ENCODE results near the gene CDH15. TPM values are rescaled to one million over a fixed set of nuclear protein-coding genes. Genes with fewer than 3 reads are reported as not detected.

Gene CDH15
- polyA plus RNA-seq, 2 of the 4 experiments (the other 2 are of a cell fraction) = 0.05 to 0.08 TPM

GRCh38 chr16:89224665-89225064 lies 53.1 kb downstream of the CDH15 start:
- TF ChIP-seq GATA3 (IDR thresholded peaks at IDR 0.05; ENCODE audit: borderline replicate concordance) = no peak
- no peak for TF ChIP-seq JUN (IDR thresholded peaks at IDR 0.05)
- CTCF ChIA-PET = no interaction called here
- no peak overlapping the region for H3K4me2 ChIP-seq
- no peak overlapping the region for H3K4me3 ChIP-seq
- H3K9me3 ChIP-seq = peaks cover 58% of the 10 kb centered on the region
- ATAC-seq (no peak), FAIRE-seq (no peak), DNase-seq (ENCODE audit: low read depth in 1 of 2, low spot score in 1 of 2) (no peak)
- WGBS (ENCODE audit: missing lambda C conversion rate) = 93% methylated on average over 10 of the region's 10 CpGs
- no peak overlapping the region for H3K27ac ChIP-seq
- POLR2A ChIA-PET = interaction anchor here (0.7 kb wide), 1 partner anchor 1240 kb away, joined by 9 read pairs; no protein-coding TSS in a partner anchor
- H3K4me1 ChIP-seq = no peaks in the 10 kb centered on the region

GRCh38 chr16:89230255-89230654 lies 58.7 kb downstream of the CDH15 start:
- FAIRE-seq = no peak
- WGBS (ENCODE audit: missing lambda C conversion rate) = 100% methylated on average over 4 of the region's 14 CpGs
- no peak for DNase-seq (ENCODE audit: low read depth in 1 of 2, low spot score in 1 of 2)
- CTCF ChIA-PET = interaction anchor here (1.6 kb wide), 1 partner anchor 10 kb away, joined by 4 read pairs; no protein-coding TSS in a partner anchor
- POLR2A ChIA-PET = no interaction called here
- TF ChIP-seq ZFP36 (IDR thresholded peaks at IDR 0.05; ENCODE audit: borderline replicate concordance, partially characterized antibody) (no peak), ELK1 (IDR thresholded peaks at IDR 0.05; ENCODE audit: low read depth, low read length) (no peak), MAZ (IDR thresholded peaks at IDR 0.05; ENCODE audit: borderline replicate concordance, low read depth, low read length) (no peak)
- peaks cover 92% of the 10 kb centered on the region for H3K9me3 ChIP-seq
- H3K4me2 ChIP-seq = no peak overlapping the region
- no peaks in the 10 kb centered on the region for H3K4me1 ChIP-seq
- no peak overlapping the region for H3K27ac ChIP-seq
- ATAC-seq = no peak
- no peak overlapping the region for H3K4me3 ChIP-seq

- DNase-seq (ENCODE audit: low read depth in 1 of 2, low spot score in 1 of 2) = no peak
- ChIA-PET CTCF (interaction anchor here (0.6 to 0.8 kb wide), 2 partner anchors 23 to 429 kb away, joined by 3 read pairs; no protein-coding TSS in a partner anchor), POLR2A (no interaction called here)
- WGBS (ENCODE audit: missing lambda C conversion rate) = 90% methylated on average over 2 of the region's 2 CpGs
- no peak for ATAC-seq
- Histone ChIP-seq H3K9me3 (peaks cover 92% of the 10 kb centered on the region), H3K27ac (no peak overlapping the region), H3K4me2 (no peak overlapping the region), H3K4me3 (no peak overlapping the region), H3K4me1 (no peaks in the 10 kb centered on the region)
- TF ChIP-seq FOSL2 (IDR thresholded peaks at IDR 0.05) (no peak), FOSL2 (CRISPR knock-in tag; IDR thresholded peaks at IDR 0.05) (no peak), CBX8 (IDR thresholded peaks at IDR 0.05) (no peak), RNF2 (IDR thresholded peaks at IDR 0.05; ENCODE audit: borderline replicate concordance, low read depth) (no peak), PBX3 (IDR thresholded peaks at IDR 0.05) (no peak), HDAC2 (IDR thresholded peaks at IDR 0.05) (no peak), ESRRA (IDR thresholded peaks at IDR 0.05; ENCODE audit: borderline replicate concordance, low read length) (no peak), E2F6 (IDR thresholded peaks at IDR 0.05; ENCODE audit: borderline replicate concordance, low read depth) (no peak), RARB (CRISPR knock-in tag; IDR thresholded peaks at IDR 0.05) (no peak)
- no peak for FAIRE-seq
Measured at GRCh38 chr16:89232107-89232506, 60.6 kb downstream of the CDH15 start.

- ATAC-seq = no peak
- POLR2A ChIA-PET = no interaction called here
Measured at GRCh38 chr16:89233678-89234490, 62.3 kb downstream of the CDH15 start.

More at GRCh38 chr16:89233678-89234490, 62.3 kb downstream of the CDH15 start:
- Histone ChIP-seq H3K9me3 (peaks cover 77% of the 10 kb centered on the region), H3K4me2 (no peak overlapping the region), H3K4me1 (no peaks in the 10 kb centered on the region), H3K27ac (no peak overlapping the region), H3K4me3 (no peak overlapping the region)
- CTCF ChIA-PET = no interaction called here
- FAIRE-seq = no peak
- TF ChIP-seq JUNB (IDR thresholded peaks at IDR 0.05) (no peak), MYC (IDR thresholded peaks at IDR 0.05; ENCODE audit: borderline replicate concordance, low read length) (no peak), NPAS2 (CRISPR knock-in tag; IDR thresholded peaks at IDR 0.05; ENCODE audit: borderline replicate concordance) (no peak), HEYL (CRISPR knock-in tag; IDR thresholded peaks at IDR 0.05) (no peak), RFX5 (IDR thresholded peaks at IDR 0.05) (no peak), TP53 (CRISPR knock-in tag; IDR thresholded peaks at IDR 0.05) (no peak), HOXA7 (CRISPR knock-in tag; IDR thresholded peaks at IDR 0.05) (no peak), HOXB13 (CRISPR knock-in tag; IDR thresholded peaks at IDR 0.05; ENCODE audit: low read depth) (no peak), FOXS1 (CRISPR knock-in tag; IDR thresholded peaks at IDR 0.05) (no peak), PHF8 (IDR thresholded peaks at IDR 0.05; ENCODE audit: borderline replicate concordance, low read depth) (no peak)
- WGBS (ENCODE audit: missing lambda C conversion rate) = 94% methylated on average over 16 of the region's 16 CpGs
- no peak for DNase-seq (ENCODE audit: low read depth in 1 of 2, low spot score in 1 of 2)

All from A549 (cell line).